ENCODE data around the gene POC1B.

The POC1B gene

GRCh38 chr12:89552376-89552775 lies 26.5 kb upstream of the POC1B start:
- Histone ChIP-seq H3K4me1 (ENCODE audit: insufficient read depth, low read length) (no peaks in the 10 kb centered on the region), H3K36me3 (ENCODE audit: insufficient read depth, low read depth, low read length) (no peaks in the 10 kb centered on the region), H3K27ac (ENCODE audit: low read length) (no peak overlapping the region), H3K9ac (ENCODE audit: low read depth, low read length) (no peak overlapping the region), H3K4me3 (ENCODE audit: low read length) (no peak overlapping the region), H3K27me3 (ENCODE audit: insufficient read depth, low read length) (no peaks in the 10 kb centered on the region), H3K9me3 (ENCODE audit: insufficient read depth, low read depth, low read length) (no peaks in the 10 kb centered on the region)

GRCh38 chr12:89551747-89552146 lies 25.9 kb upstream of the POC1B start:
- no peaks in the 10 kb centered on the region for H3K36me3 ChIP-seq (ENCODE audit: insufficient read depth, low read depth, low read length)
- H3K9ac ChIP-seq (ENCODE audit: low read depth, low read length): no peak overlapping the region
- no peaks in the 10 kb centered on the region for H3K4me1 ChIP-seq (ENCODE audit: insufficient read depth, low read length)
- H3K4me3 ChIP-seq (ENCODE audit: low read length): no peak overlapping the region
- no peaks in the 10 kb centered on the region for H3K9me3 ChIP-seq (ENCODE audit: insufficient read depth, low read depth, low read length)
- no peaks in the 10 kb centered on the region for H3K27me3 ChIP-seq (ENCODE audit: insufficient read depth, low read length)
- H3K27ac ChIP-seq (ENCODE audit: low read length): no peak overlapping the region

GRCh38 chr12:89547101-89547500 lies 21.3 kb upstream of the POC1B start:
- no peak overlapping the region for H3K9ac ChIP-seq (ENCODE audit: low read depth, low read length)

GRCh38 chr12:89546151-89546550 lies 20.3 kb upstream of the POC1B start:
- Histone ChIP-seq H3K4me1 (ENCODE audit: insufficient read depth, low read length) (no peaks in the 10 kb centered on the region), H3K9me3 (ENCODE audit: insufficient read depth, low read depth, low read length) (no peaks in the 10 kb centered on the region), H3K9ac (ENCODE audit: low read depth, low read length) (no peak overlapping the region), H3K27ac (ENCODE audit: low read length) (no peak overlapping the region), H3K27me3 (ENCODE audit: insufficient read depth, low read length) (no peaks in the 10 kb centered on the region), H3K4me3 (ENCODE audit: low read length) (no peak overlapping the region), H3K36me3 (ENCODE audit: insufficient read depth, low read depth, low read length) (no peaks in the 10 kb centered on the region)

More at GRCh38 chr12:89547101-89547500, 21.3 kb upstream of the POC1B start:
- no peak overlapping the region for H3K27ac ChIP-seq (ENCODE audit: low read length)
- no peaks in the 10 kb centered on the region for H3K9me3 ChIP-seq (ENCODE audit: insufficient read depth, low read depth, low read length)
- H3K27me3 ChIP-seq (ENCODE audit: insufficient read depth, low read length): no peaks in the 10 kb centered on the region
- H3K4me1 ChIP-seq (ENCODE audit: insufficient read depth, low read length): no peaks in the 10 kb centered on the region
- H3K4me3 ChIP-seq (ENCODE audit: low read length): no peak overlapping the region
- no peaks in the 10 kb centered on the region for H3K36me3 ChIP-seq (ENCODE audit: insufficient read depth, low read depth, low read length)

GRCh38 chr12:89544681-89545184 lies 18.9 kb upstream of the POC1B start:
- no peak overlapping the region for H3K9ac ChIP-seq (ENCODE audit: low read depth, low read length)
- no peaks in the 10 kb centered on the region for H3K4me1 ChIP-seq (ENCODE audit: insufficient read depth, low read length)
- no peaks in the 10 kb centered on the region for H3K9me3 ChIP-seq (ENCODE audit: insufficient read depth, low read depth, low read length)
- no peak overlapping the region for H3K27ac ChIP-seq (ENCODE audit: low read length)
- no peak overlapping the region for H3K4me3 ChIP-seq (ENCODE audit: low read length)
- H3K27me3 ChIP-seq (ENCODE audit: insufficient read depth, low read length): no peaks in the 10 kb centered on the region
- H3K36me3 ChIP-seq (ENCODE audit: insufficient read depth, low read depth, low read length): no peaks in the 10 kb centered on the region

GRCh38 chr12:89544022-89544421 lies 18.2 kb upstream of the POC1B start:
- H3K9me3 ChIP-seq (ENCODE audit: insufficient read depth, low read depth, low read length): no peaks in the 10 kb centered on the region
- no peak overlapping the region for H3K27ac ChIP-seq (ENCODE audit: low read length)
- no peaks in the 10 kb centered on the region for H3K27me3 ChIP-seq (ENCODE audit: insufficient read depth, low read length)
- H3K9ac ChIP-seq (ENCODE audit: low read depth, low read length): no peak overlapping the region
- no peaks in the 10 kb centered on the region for H3K4me1 ChIP-seq (ENCODE audit: insufficient read depth, low read length)
- no peak overlapping the region for H3K4me3 ChIP-seq (ENCODE audit: low read length)
- no peaks in the 10 kb centered on the region for H3K36me3 ChIP-seq (ENCODE audit: insufficient read depth, low read depth, low read length)

- no peak overlapping the region for H3K9ac ChIP-seq (ENCODE audit: low read depth, low read length)
- H3K4me3 ChIP-seq (ENCODE audit: low read length): no peak overlapping the region
- no peaks in the 10 kb centered on the region for H3K27me3 ChIP-seq (ENCODE audit: insufficient read depth, low read length)
- no peak overlapping the region for H3K27ac ChIP-seq (ENCODE audit: low read length)
- H3K36me3 ChIP-seq (ENCODE audit: insufficient read depth, low read depth, low read length): no peaks in the 10 kb centered on the region
- H3K9me3 ChIP-seq (ENCODE audit: insufficient read depth, low read depth, low read length): no peaks in the 10 kb centered on the region
- H3K4me1 ChIP-seq (ENCODE audit: insufficient read depth, low read length): no peaks in the 10 kb centered on the region
These were observed 17.2 kb upstream of the POC1B start for GRCh38 chr12:89542912-89543592.

GRCh38 chr12:89542236-89542635 lies 16.4 kb upstream of the POC1B start:
- Histone ChIP-seq H3K27ac (ENCODE audit: low read length) (no peak overlapping the region), H3K9me3 (ENCODE audit: insufficient read depth, low read depth, low read length) (no peaks in the 10 kb centered on the region), H3K4me1 (ENCODE audit: insufficient read depth, low read length) (no peaks in the 10 kb centered on the region), H3K4me3 (ENCODE audit: low read length) (no peak overlapping the region), H3K9ac (ENCODE audit: low read depth, low read length) (no peak overlapping the region), H3K27me3 (ENCODE audit: insufficient read depth, low read length) (no peaks in the 10 kb centered on the region), H3K36me3 (ENCODE audit: insufficient read depth, low read depth, low read length) (no peaks in the 10 kb centered on the region)

- Histone ChIP-seq H3K4me1 (ENCODE audit: insufficient read depth, low read length) (no peaks in the 10 kb centered on the region), H3K27me3 (ENCODE audit: insufficient read depth, low read length) (no peaks in the 10 kb centered on the region), H3K9me3 (ENCODE audit: insufficient read depth, low read depth, low read length) (no peaks in the 10 kb centered on the region), H3K36me3 (ENCODE audit: insufficient read depth, low read depth, low read length) (no peaks in the 10 kb centered on the region), H3K4me3 (ENCODE audit: low read length) (no peak overlapping the region), H3K27ac (ENCODE audit: low read length) (no peak overlapping the region), H3K9ac (ENCODE audit: low read depth, low read length) (no peak overlapping the region)
These were observed 14.7 kb upstream of the POC1B start for GRCh38 chr12:89540586-89540985.

- Histone ChIP-seq H3K9ac (ENCODE audit: low read depth, low read length) (no peak overlapping the region), H3K36me3 (ENCODE audit: insufficient read depth, low read depth, low read length) (no peaks in the 10 kb centered on the region), H3K9me3 (ENCODE audit: insufficient read depth, low read depth, low read length) (no peaks in the 10 kb centered on the region), H3K27ac (ENCODE audit: low read length) (no peak overlapping the region), H3K4me1 (ENCODE audit: insufficient read depth, low read length) (no peaks in the 10 kb centered on the region), H3K27me3 (ENCODE audit: insufficient read depth, low read length) (no peaks in the 10 kb centered on the region), H3K4me3 (ENCODE audit: low read length) (no peak overlapping the region)
These were observed 13.8 kb upstream of the POC1B start for GRCh38 chr12:89539426-89540223.

- Histone ChIP-seq H3K27ac (ENCODE audit: low read length) (no peak overlapping the region), H3K4me3 (ENCODE audit: low read length) (no peak overlapping the region), H3K36me3 (ENCODE audit: insufficient read depth, low read depth, low read length) (no peaks in the 10 kb centered on the region), H3K4me1 (ENCODE audit: insufficient read depth, low read length) (no peaks in the 10 kb centered on the region), H3K9ac (ENCODE audit: low read depth, low read length) (no peak overlapping the region), H3K27me3 (ENCODE audit: insufficient read depth, low read length) (no peaks in the 10 kb centered on the region), H3K9me3 (ENCODE audit: insufficient read depth, low read depth, low read length) (no peaks in the 10 kb centered on the region)
These were observed 13.1 kb upstream of the POC1B start for GRCh38 chr12:89538897-89539296.

GRCh38 chr12:89537389-89537788 lies 11.5 kb upstream of the POC1B start:
- H3K36me3 ChIP-seq (ENCODE audit: insufficient read depth, low read depth, low read length): no peaks in the 10 kb centered on the region
- H3K4me1 ChIP-seq (ENCODE audit: insufficient read depth, low read length): no peaks in the 10 kb centered on the region
- no peaks in the 10 kb centered on the region for H3K27me3 ChIP-seq (ENCODE audit: insufficient read depth, low read length)
- H3K9me3 ChIP-seq (ENCODE audit: insufficient read depth, low read depth, low read length): peaks cover 3% of the 10 kb centered on the region; the same call in 1 of the 2 replicates
- no peak overlapping the region for H3K27ac ChIP-seq (ENCODE audit: low read length)
- no peak overlapping the region for H3K9ac ChIP-seq (ENCODE audit: low read depth, low read length)
- H3K4me3 ChIP-seq (ENCODE audit: low read length): no peak overlapping the region
